ENCODE measurements around the gene IPPK.
"Not testable (repeated sequence)": the region's sequence is repeated elsewhere in the genome, so short reads cannot be mapped to it uniquely, and the experiment has no call there.

Gene IPPK

DNA sequence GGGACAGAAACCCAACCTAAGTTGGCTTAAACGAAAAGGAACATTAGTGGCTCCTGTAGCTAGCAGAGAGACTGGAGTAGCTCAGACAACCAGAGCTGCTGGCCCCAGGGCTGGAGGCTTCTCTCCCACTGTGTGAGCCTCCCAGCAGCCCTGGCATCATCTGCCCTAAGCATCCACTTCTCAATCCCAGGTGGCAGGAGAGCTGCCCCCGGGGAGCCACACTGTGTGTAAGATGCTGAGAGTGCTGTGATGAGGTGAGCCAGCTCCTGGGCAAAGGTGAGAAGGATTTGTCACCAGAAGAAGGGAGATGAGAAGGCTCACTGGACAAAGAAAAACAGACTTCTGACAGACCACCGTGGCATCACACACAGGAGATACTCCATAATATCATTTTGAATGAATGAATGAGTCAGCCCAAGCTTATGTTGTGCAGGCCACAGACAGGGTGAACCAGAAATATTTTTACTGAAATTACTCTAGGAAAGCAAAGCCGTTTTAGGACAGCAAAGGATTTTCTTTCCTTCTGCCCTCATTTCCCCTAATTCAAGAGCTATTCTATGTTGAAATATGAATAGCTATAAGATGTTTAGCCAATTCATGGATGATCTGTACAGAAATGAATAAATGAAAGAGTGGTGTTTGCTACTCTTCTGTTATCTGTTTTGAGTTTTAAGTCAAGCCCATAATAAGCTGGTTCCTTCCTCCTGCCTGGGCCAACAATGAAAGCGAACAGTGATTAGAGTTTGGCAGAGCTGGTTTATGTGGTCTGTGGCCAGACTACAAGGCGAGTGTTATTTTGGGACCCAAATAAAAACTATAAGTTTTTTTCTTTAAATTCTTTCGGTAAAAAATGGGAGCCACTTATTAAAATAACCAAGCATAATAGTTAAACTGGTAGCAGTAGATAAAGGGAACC lies 76.7 kb downstream of the IPPK start:
- no peak for DNase-seq (ENCODE audit: low read depth)

DNA sequence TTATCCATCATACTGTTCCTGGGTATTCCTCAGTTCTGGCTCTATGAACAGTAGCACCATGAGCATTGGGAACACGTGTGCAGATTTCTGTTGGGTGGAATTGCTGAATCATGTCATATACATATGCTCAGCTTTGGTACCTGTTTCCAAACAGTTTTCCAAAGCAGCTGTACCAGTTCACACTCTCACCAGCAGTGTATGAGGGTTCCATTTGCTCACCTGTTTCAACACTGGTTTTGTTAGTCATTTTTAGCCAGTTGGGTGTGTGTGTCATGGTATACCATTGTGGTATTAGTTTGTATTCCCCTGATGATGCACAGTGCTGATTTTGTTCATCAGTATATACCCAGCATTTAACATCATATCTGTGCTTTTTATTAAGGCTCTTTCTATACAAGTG lies 77.4 kb downstream of the IPPK start:
- DNase-seq (ENCODE audit: low read depth) = no peak

DNA sequence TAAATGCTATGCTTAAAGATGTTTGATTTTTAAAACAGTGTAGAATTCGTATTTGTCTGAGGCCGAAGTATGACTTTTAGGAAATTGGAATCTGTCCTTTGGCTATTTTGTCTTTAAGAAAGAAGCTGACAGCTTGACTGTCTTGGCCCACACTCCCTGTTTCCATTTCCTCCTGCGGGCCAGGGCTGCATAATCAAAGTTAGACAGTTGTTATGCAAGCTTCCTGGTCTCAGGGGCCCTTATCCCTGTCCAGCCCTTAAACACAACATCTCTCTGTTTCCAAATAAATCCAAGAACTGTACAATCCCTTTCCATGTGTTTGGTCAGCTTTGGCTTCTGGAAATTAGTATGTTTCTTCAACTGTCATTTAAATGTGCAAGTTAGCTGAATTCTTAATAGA lies 79.6 kb downstream of the IPPK start:
- DNase-seq (ENCODE audit: low read depth) = no peak

DNA sequence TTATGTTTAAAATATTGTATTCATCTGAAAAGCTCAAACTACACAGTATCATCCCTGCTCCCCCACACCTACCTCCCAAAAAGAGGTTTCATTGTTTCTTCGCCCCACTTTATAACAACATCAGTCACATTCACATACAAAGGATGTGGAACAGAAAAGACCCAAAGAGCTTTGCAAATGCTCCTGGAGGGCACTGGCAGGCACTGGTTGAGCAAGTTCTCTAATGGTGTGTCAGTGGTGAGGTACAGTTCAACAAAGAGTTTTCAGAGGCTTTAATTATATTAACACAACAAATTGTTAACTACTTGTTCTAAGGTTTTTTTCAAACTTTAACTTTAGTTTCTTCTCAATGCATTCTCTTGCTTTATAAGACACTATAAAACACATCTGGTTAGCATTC lies 80.0 kb downstream of the IPPK start:
- DNase-seq (ENCODE audit: low read depth) = no peak

DNA sequence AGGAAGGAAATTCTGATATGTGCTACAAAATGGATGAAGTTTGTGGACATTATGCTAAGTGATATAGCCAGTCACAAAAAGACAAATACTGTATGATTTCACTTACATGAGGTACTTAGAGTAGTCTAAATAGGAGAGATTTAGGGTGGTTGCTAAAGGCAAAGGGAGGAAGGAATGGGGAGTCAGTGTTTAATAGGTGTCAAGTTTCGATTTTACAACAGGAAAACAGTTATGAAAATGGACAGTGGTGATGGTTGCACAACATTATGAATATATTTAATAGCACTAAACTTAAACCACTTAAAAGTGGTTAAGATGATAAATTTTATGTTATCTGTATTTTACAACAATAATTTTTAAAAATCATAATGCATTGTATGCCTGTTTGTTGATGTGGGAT lies 93.8 kb downstream of the IPPK start:
- no peak for DNase-seq (ENCODE audit: low read depth)

DNA sequence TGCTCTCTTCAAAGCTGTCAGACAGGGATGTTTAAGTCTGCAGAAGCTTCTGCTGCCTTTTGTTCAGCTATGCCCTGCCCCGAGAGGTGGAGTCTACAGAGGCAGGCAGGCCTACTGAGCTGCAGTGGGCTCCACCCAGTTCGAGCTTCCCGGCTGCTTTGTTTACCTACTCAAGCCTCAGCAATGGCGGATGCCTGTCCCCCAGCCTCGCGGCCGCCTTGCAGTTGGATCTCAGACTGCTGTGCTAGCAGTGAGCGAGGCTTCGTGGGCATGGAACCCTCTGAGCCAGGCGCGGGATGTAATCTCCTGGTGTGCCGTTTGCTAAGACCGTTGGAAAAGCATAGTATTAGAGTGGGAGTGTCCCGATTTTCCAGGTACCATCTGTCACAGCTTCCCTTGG lies 96.3 kb downstream of the IPPK start:
- DNase-seq (ENCODE audit: low read depth) = not testable (repeated sequence)

DNA sequence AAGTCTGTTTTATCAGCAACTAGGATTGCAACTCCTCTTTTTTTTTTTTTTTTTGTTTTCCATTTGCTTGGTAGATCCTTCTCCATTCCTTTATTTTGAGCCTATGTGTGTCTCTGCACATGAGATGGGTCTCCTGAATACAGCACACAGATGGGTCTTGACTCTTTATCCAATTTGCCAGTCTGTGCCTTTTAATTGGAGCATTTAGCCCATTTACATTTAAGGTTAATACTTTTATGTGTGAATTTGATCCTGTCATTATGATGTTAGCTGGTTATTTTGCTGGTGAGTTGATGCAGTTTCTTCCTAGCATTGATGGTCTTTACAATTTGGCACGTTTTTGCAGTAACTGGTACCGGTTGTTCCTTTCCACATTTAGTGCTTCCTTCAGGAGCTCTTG lies 98.1 kb downstream of the IPPK start:
- not testable (repeated sequence) for DNase-seq (ENCODE audit: low read depth)

DNA sequence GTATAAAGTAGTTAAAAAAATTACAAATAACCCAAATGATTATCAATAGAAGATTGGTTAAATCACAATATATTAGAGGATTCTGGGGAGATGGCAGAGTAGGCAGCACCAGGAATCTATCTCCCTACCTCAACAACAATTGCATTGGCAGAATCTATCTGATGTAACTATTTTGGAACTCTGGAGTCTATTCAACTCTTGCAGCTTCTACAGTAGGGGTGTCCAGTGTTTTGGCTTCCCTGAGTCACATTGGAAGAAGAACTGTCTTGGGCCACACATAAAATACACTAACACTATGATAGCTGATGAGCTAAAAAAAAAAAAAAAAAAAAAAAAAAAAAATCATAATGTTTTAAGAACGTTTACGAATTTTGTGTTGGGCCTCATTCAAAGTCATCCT lies 104.9 kb downstream of the IPPK start:
- no peak for DNase-seq (ENCODE audit: low read depth)

DNA sequence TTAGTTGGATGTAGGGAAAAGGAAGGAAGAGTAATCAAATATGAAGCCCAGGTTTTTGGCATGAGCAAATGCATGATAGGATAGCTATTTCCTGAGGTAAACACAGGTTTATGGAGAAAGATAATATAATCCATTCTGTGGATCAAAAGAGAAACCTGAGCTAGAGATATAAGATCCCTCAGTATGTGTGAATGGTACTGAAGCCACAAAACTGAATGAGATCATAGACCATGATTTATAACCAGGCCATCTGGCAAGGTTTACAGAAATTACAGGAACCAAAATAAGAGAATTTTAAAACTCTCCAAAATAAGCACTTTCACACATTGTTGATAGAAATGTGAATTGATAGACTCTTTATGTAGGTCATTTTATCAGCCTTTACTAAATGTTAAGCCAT lies 105.4 kb downstream of the IPPK start:
- no peak for DNase-seq (ENCODE audit: low read depth)
